ENCODE data around the gene RSPH1. TPM values are rescaled to one million over a fixed set of nuclear protein-coding genes. Genes with fewer than 3 reads are reported as not detected.

RSPH1 gene
- total RNA-seq, 1 experiment from 2014 or later, result 0.51 TPM

DNA sequence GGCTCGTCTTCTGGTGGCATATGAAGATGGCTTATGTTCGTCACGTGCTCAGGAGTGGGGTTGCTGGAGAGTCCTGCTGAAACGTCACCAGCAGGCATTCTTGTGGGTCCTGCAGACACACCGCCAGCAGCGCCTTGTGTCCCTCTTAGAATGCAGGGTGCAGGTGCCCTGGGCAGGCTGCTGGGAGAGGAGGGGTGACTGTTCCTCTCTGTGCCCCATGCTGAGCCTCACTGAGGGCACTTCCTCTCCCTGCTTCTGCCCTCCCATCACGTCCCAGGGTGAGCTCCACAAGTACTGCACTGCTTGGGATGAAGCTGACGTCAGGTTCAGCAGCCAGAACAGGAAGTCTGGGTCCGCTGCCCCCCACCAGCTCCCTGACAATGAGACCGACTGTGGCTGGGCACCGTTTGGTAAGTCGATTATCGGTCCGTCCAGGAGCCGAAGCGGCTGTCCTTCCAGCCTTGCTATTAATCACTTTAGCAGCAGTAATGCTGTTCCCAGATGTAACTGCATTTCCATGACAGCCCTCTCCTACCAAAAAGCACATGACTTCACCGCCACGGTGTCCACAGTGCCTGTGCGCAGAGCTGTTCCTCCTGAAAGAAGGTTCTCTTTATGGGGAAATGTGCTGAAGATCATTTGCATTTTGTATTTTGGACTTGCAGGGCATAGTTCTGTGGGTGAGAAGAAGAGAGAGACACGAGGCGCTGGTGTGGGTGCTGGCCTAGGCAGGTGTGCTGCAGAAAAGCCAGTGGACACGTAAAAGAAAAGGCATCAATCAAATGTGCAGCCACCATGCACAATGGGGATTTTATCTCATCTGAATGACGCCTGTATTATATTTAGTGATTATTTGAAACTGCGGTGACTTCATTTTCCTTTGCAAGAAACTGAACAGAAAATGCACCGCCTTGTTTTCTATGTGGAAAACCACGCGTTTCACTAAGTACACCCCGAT, 38.7 kb upstream of the RSPH1 start:
- no peak for TF ChIP-seq CTCF (IDR thresholded peaks at IDR 0.05; ENCODE audit: unreplicated experiment)
- intact Hi-C loops (cut with micrococcal nuclease), result no loop called here
- no TSS peak for BruUV-seq (replicated peaks)

DNA sequence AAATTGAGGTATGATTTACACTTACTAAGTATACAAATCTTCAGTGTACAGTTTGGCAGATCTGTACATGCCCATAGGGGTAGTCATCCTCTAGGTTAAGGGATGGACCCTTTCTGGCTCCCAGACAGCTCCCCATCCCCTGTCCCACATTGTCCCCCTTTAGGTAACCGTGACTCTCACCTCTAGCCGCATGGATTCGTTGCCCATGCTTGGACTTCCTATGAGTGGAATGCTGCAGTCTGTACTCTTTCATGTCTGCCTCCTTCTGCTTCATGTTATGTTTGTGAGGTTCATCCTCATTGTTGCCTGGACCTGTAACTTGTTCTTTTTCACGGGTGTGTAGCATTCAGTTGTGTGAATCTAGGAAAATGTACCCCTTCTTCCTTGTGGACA, 37.9 kb upstream of the RSPH1 start:
- ChIA-PET POLR2A (no interaction called here), CTCF (interaction anchor here (0.6 to 0.7 kb wide), 2 partner anchors 354 to 376 kb away, joined by 3 to 4 read pairs; no protein-coding TSS in a partner anchor)
- DNase-seq (ENCODE audit: unreplicated experiment), result no peak
- no TSS peak for BruUV-seq (replicated peaks)
- H3K36me3 Mint-ChIP-seq (ENCODE audit: insufficient read depth, unreplicated experiment), result peaks cover 4% of the 10 kb centered on the region
- no peaks in the 10 kb centered on the region for H3K4me1 Mint-ChIP-seq (ENCODE audit: insufficient read depth, unreplicated experiment)
- no peak overlapping the region for H3K4me3 Mint-ChIP-seq (ENCODE audit: unreplicated experiment)
- no peaks in the 10 kb centered on the region for H3K27me3 Mint-ChIP-seq (ENCODE audit: insufficient read depth, unreplicated experiment)
- no peak overlapping the region for H3K27ac Mint-ChIP-seq (ENCODE audit: low read depth, unreplicated experiment)
- intact Hi-C loops (cut with micrococcal nuclease), result no loop called here
- H3K9me3 Mint-ChIP-seq (ENCODE audit: unreplicated experiment), result no peaks in the 10 kb centered on the region
- TF ChIP-seq CTCF (IDR thresholded peaks at IDR 0.05; ENCODE audit: unreplicated experiment), result no peak

More for the DNA sequence above, 38.7 kb upstream of the RSPH1 start:
- no peaks in the 10 kb centered on the region for H3K9me3 Mint-ChIP-seq (ENCODE audit: unreplicated experiment)
- DNase-seq (ENCODE audit: unreplicated experiment), result no peak
- H3K36me3 Mint-ChIP-seq (ENCODE audit: insufficient read depth, unreplicated experiment), result peaks cover 4% of the 10 kb centered on the region
- CTCF ChIA-PET, result interaction anchor here (0.7 kb wide), 2 partner anchors 59 to 377 kb away, joined by 3 read pairs; no protein-coding TSS in a partner anchor
- H3K27ac Mint-ChIP-seq (ENCODE audit: low read depth, unreplicated experiment), result no peak overlapping the region
- POLR2A ChIA-PET, result no interaction called here
- no peak overlapping the region for H3K4me3 Mint-ChIP-seq (ENCODE audit: unreplicated experiment)
- no peaks in the 10 kb centered on the region for H3K4me1 Mint-ChIP-seq (ENCODE audit: insufficient read depth, unreplicated experiment)
- H3K27me3 Mint-ChIP-seq (ENCODE audit: insufficient read depth, unreplicated experiment), result no peaks in the 10 kb centered on the region

DNA sequence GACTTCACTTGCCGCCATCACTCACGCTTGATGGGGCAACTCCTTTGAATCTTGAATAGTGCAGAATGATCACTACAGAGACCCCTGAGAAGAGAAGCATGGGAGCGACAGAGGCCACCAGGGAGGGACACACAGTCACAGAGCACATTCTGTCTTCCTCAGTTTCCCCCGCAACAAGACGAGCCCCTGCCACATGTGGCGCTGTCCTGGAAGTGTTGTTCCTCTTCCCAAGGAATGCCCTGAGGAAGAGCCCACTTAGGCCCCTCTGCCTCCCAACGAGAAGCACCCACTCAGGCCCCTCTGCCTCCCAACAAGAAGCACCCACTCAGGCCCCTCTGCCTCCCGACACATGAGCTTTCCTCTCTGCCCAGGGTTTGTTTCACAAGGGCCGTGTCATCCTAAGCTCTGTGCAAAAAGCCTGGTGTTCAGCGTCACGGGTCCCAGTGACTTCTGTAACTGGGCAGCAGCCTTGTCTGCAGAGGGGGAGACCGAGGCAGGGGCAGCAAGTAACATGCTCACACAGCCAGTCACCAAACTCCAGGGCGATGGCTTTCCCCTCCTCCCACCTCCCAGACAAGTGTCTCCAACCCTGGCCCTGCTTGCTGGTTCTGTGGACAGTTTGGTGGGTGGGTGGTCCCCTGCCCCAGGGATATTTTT, 37.4 kb upstream of the RSPH1 start:
- TF ChIP-seq CTCF (IDR thresholded peaks at IDR 0.05; ENCODE audit: unreplicated experiment), result no peak
- no peak overlapping the region for H3K27ac Mint-ChIP-seq (ENCODE audit: low read depth, unreplicated experiment)
- H3K4me3 Mint-ChIP-seq (ENCODE audit: unreplicated experiment), result no peak overlapping the region
- peaks cover 4% of the 10 kb centered on the region for H3K36me3 Mint-ChIP-seq (ENCODE audit: insufficient read depth, unreplicated experiment)
- CTCF ChIA-PET, result interaction anchor here (0.6 kb wide), 1 partner anchor 355 kb away, joined by 4 read pairs; no protein-coding TSS in a partner anchor
- no peaks in the 10 kb centered on the region for H3K9me3 Mint-ChIP-seq (ENCODE audit: unreplicated experiment)
- intact Hi-C loops (cut with micrococcal nuclease), result no loop called here
- BruUV-seq (replicated peaks), result no TSS peak
- DNase-seq (ENCODE audit: unreplicated experiment), result no peak
- no peaks in the 10 kb centered on the region for H3K27me3 Mint-ChIP-seq (ENCODE audit: insufficient read depth, unreplicated experiment)
- H3K4me1 Mint-ChIP-seq (ENCODE audit: insufficient read depth, unreplicated experiment), result no peaks in the 10 kb centered on the region
- POLR2A ChIA-PET, result no interaction called here

DNA sequence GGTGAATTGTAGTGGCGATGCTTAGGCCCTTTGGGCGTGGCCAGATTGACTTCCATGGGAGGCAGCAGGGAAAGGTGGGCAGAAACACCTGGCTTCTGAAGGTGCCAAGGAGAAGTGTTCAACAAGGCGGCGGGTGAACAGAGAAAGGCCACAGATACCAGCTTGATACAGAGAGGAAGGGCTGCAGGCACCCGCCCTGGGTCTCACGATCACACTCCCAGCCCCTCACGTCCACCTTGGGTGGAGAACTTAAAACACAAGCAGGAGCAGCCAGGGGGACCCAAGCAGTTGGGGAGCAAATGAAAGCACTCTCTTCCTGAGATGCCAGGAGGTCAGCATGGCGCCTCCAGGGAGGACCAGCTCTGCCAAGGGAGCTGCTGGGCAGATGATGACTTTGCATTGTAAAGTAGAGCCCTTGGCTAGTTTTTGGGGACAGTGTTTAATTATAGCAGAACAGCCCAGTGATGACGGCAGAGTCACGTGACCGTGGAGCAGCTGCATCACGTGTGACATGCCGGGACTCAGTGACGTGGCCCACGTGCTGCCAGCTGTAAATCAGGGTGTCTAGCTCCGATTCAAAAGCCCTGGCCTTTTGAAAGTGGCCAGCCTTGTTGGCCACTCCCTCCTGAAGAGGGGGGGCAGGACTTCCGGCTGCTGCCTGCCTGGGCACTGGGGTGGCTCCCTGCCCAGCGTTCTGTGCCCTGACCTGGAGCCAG, 36.6 kb upstream of the RSPH1 start:
- no TSS peak for BruUV-seq (replicated peaks)
- CTCF ChIA-PET, result interaction anchor here (0.6 kb wide), 1 partner anchor 1767 kb away, joined by 3 read pairs; no protein-coding TSS in a partner anchor

More for the DNA sequence above, 36.6 kb upstream of the RSPH1 start:
- no peak for TF ChIP-seq CTCF (IDR thresholded peaks at IDR 0.05; ENCODE audit: unreplicated experiment)
- H3K4me3 Mint-ChIP-seq (ENCODE audit: unreplicated experiment), result no peak overlapping the region
- H3K9me3 Mint-ChIP-seq (ENCODE audit: unreplicated experiment), result no peaks in the 10 kb centered on the region
- peaks cover 4% of the 10 kb centered on the region for H3K36me3 Mint-ChIP-seq (ENCODE audit: insufficient read depth, unreplicated experiment)
- intact Hi-C loops (cut with micrococcal nuclease), result no loop called here
- no peak overlapping the region for H3K27ac Mint-ChIP-seq (ENCODE audit: low read depth, unreplicated experiment)
- no peaks in the 10 kb centered on the region for H3K4me1 Mint-ChIP-seq (ENCODE audit: insufficient read depth, unreplicated experiment)
- DNase-seq (ENCODE audit: unreplicated experiment), result no peak
- H3K27me3 Mint-ChIP-seq (ENCODE audit: insufficient read depth, unreplicated experiment), result no peaks in the 10 kb centered on the region
- POLR2A ChIA-PET, result no interaction called here
